HG02588 (cell line): ENCODE results near the gene RHOB.
"Not testable (repeated sequence)": the region's sequence is repeated elsewhere in the genome, so short reads cannot be mapped to it uniquely, and the experiment has no call there.

Experiments used
- ATAC-seq: cut with Tn5 transposase; IDR thresholded peaks from one replicate; pipeline ENCODE4 v1.9.1; 2021; ENCODE audit warnings: mild to moderate bottlenecking, moderate library complexity; ENCODE audit not compliant: unreplicated experiment

Gene RHOB

DNA sequence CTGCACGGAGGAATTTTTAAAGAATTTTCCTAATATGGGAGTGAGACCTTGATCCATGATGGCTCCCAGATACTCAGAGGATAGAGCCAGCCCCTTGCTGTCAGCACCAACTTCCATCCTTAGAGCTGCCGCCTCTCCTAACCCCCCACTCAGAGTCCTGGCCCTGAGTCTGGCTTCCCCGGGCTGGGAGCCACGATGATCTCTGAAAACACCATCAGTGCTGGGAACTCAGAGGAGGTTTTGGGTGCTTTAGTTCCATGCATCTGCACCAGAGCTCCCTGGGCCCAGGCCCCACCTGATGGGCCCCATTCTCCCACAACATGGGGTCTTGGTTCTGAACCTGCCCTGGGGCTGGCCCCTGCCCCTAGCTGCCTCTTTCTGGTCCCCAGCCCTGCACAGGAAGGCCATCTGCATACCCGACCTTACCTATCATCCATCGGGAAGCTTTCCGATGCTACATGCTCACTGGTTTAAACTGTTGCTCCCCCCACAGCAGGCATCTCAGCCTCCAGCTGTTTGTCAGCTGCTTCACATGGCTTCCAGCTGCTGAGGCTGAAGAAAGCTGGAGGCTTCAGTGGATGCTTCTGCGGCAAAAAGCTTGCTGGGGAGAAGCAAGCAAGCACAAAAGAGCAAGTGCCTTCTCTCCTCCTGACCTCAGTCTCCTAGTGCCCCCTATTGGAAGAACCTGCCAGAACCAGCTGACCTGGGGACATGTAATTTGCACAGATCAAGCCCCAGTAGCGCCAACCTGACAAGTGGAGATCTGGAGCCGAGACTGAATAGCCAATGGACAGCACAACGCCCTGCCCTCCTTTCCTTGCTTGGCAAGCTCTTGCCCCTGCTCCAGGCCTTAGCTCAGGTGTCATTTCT lies 24.2 kb upstream of the RHOB start:
- ATAC-seq: no peak

GRCh38 chr2:20423359-20423758 lies 23.5 kb upstream of the RHOB start:
- ATAC-seq: no peak

DNA sequence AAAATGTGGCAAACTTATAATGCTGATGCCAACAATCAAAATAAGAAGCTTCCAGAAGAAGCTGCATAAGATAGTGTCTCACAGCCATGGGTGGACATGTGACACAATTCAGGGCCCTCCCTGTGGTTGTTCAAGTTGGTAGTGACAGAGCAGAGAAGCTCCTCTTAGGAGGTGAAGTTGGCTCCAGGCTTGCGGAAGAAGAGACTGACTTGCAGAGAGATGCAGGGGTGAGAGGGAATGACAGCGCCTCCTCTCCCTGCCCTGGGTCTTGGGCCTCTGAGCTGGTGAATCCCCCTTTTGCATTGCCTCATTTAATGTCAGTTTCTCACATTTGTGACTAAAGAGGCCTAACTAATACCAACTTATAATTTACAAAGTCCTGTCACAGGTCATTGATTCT lies 23.0 kb upstream of the RHOB start:
- no peak for ATAC-seq

DNA sequence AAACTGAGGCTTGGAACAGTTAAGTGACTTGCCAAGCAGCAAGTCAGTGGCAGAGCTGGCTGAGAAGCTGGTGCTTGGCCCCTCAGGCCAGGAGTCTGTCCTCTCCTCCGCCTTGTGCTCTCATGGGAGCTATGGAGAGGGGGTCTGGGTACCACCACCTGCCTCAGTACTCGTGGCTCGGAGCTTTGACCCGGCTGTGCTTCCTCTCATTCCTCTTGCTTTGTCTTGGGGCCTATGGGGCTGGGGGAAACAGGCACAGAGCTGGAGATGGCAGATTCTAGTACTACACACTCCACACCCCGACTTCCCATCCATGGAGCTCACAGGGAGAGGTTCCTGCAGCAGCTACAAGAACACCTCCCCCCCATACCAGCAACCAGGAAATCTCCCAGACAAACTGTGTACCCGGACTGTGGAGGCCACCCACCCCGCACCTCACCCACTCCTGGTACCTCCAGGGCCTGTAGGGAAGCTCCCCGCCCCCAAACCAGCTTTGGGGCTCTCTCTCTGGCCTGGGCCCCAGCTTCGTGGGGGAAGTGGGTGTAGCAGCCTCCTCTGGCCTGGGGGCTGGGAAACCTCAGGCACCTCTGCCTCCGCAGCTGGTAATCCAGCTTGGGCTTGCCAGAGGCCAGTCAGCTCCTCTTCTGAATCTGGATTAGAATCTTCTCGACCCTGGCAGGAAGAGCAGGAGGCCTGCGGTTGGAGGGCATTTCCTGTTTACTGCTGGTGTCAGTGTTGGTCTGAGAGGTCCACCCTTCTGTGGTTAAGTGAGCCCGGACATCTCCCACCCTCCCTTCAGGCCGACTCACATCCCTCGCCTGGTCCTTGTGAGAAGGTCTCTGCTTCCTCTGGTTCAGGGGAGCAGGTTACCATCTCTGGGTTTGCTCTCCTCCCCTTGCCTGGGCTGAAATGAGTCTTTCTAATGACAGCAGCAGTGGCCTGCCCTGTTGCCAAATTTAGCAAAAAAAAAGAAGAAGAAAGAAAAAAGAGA lies 22.3 kb upstream of the RHOB start:
- ATAC-seq: peak; percentile 57

GRCh38 chr2:20425371-20425881 lies 21.4 kb upstream of the RHOB start:
- ATAC-seq: no peak

DNA sequence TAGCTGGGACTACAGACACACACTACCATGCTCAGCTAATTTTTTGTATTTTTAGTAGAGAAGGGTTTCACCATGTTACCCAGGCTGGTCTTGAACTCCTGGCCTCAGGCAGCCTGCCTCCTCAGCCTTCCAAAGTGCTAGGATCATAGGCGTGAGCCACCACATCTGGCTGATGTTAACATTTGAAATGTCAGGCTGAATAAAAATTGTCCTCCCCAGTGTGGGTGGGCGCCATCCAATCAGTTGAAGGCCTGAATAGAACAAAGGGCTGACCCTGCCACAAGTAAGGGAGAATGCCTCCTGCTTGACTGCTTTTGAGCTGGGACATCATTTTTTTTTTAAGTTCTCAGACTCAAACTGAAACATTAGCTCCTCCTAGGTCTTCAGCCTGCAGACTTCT lies 21.0 kb upstream of the RHOB start:
- ATAC-seq: no peak

GRCh38 chr2:20427931-20428526 lies 18.8 kb upstream of the RHOB start:
- no peak for ATAC-seq

- no peak for ATAC-seq
These were observed 18.0 kb upstream of the RHOB start for GRCh38 chr2:20428717-20429490.

DNA sequence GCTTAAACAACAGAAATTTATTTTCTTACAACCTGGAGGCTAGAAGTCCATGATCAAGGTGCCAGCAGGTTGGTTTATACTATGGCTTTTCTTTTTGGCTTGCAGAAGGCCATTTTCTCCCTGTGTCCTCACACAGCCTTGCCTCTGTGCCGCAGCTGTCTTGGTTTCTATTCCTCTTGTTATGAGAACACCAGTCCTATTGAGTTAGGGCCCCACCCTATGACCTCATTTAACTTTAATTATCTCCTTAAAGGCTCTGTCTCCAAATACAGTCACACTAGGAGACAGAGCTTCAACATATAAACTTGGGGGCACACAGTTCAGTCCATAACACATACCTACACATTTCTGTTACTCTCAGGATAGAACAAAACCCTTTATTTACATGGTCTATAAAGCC lies 17.3 kb upstream of the RHOB start:
- peak; percentile 67 for ATAC-seq

- ATAC-seq: no peak
These were observed 16.8 kb upstream of the RHOB start for GRCh38 chr2:20430035-20430434.

DNA sequence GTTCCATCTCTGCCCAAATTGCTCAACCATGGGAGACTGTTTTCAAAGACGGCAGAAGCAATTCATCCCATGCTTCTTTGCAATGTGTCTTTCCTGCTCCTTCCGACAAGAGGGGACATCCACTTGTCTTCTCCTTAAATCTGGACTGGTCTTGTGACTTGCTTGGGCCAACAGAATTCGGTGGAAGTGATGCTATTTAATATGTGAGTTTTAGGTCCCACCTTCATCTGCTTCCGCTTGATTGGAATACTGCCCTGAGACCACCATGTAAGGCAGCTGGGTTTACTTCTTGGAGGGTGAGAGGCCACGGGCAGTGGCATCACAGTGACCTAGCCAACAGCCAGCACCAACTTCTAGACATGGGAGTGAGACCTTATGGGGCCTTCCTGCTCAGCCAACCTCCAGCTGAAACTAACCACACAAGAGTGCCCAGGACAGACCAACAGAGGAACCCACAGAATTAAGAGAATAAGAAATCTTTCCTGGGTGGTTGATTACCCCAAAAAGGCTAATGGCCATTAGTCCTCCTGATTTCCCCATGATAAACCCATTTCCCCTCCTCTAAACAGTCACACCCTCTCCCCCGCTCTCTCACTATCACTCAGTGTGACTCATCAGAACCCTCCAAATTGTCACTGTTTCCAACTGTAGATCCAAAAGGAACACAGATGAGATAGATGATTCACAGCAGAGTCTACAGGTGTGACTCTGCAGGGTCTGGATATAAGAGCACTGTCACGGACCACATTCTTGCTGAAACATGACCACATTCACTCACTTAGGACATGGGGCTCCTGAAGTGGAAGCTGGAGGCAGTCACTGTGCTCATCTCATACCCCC lies 16.2 kb upstream of the RHOB start:
- ATAC-seq: peak; percentile 48

DNA sequence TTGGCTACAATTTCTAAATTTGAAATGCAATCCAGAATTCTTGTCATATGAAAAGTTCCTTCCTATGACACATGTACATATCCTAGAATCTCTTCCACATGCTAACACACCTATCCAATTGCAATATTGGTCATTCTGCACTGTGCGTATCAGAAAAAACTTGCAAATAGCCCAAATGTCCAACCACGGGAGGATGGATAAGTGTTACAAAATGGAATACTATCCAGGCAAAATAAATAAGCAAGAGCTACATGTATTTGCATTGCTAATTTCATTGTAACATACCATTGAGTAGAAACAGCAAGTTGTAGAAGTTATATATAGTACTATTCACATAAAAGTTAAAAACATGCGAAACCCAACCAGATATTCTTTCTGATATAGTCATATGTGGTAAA lies 15.6 kb upstream of the RHOB start:
- ATAC-seq: no peak

GRCh38 chr2:20431772-20432171 lies 15.1 kb upstream of the RHOB start:
- ATAC-seq: no peak

- ATAC-seq: no peak
These were observed 14.2 kb upstream of the RHOB start for GRCh38 chr2:20432714-20433113.

DNA sequence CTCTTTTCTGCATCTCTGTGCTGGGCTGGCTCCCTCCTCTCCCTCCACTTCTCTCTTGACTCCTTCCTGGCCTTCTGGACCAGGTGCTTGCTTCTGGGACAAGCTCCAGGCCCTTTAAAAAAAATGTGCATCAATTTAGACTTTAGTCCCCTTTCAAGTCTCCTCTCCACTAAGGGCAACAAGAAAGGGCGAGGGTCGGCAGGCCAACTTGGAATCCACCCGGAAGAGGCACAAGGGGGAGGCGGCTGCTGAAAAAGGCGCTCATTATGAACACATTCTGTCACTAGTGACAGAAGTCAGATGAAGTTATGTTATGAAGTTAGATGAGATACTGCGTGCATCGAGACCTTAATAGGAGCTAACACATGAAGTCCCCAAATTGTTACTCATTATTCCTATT lies 13.6 kb upstream of the RHOB start:
- no peak for ATAC-seq

- ATAC-seq: no peak
These were observed 12.8 kb upstream of the RHOB start for GRCh38 chr2:20433946-20434553.

- no peak for ATAC-seq
These were observed 12.1 kb upstream of the RHOB start for GRCh38 chr2:20434588-20435294.

- not testable (repeated sequence) for ATAC-seq
These were observed 11.4 kb upstream of the RHOB start for GRCh38 chr2:20435456-20435855.
